Measurements from ENCODE around the gene GRPEL1.
"Not testable (repeated sequence)": the region's sequence is repeated elsewhere in the genome, so short reads cannot be mapped to it uniquely, and the experiment has no call there.

The GRPEL1 gene

DNA sequence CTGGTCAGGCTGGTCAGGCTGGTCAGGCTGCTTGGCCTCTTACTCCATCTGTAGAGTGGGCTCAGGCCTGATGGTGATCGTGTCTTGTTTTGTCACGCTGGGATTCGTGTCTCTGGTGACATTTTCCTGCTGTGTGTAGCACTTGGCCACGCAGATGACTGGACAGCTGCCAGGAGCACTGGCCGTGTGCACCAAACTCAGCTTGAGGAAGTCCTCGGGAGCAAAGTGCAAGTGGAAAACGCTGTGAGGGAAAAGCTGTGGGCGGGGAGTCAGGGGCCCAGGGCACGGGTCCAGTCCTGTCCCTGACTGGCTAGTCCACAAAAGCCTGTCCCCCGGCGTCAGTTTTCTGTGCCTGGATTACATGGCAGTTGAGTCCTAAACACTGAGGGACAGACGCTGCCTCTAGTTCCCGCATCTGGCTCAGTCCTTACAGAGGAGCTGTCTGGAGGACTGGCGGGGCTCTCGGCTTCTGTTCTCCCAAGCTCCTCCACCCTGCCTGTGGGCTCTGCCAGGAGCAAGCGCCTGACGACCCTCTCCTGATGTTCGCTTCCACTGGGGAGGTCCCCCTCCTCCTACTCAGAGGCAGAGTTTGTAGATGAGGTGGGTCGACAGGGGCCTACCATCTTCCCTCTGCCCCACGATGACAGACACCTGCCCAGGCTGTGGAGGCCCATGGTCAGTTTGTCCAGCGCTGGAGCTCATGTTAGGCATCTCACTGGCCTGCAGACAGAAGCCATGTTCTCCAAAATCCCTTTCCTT, 35.9 kb upstream of the GRPEL1 start:
- no peak for DNase-seq (ENCODE audit: low read depth)
- TF ChIP-seq, protein P1, sequence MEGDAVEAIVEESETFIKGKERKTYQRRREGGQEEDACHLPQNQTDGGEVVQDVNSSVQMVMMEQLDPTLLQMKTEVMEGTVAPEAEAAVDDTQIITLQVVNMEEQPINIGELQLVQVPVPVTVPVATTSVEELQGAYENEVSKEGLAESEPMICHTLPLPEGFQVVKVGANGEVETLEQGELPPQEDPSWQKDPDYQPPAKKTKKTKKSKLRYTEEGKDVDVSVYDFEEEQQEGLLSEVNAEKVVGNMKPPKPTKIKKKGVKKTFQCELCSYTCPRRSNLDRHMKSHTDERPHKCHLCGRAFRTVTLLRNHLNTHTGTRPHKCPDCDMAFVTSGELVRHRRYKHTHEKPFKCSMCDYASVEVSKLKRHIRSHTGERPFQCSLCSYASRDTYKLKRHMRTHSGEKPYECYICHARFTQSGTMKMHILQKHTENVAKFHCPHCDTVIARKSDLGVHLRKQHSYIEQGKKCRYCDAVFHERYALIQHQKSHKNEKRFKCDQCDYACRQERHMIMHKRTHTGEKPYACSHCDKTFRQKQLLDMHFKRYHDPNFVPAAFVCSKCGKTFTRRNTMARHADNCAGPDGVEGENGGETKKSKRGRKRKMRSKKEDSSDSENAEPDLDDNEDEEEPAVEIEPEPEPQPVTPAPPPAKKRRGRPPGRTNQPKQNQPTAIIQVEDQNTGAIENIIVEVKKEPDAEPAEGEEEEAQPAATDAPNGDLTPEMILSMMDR (conservative IDR thresholded peaks at IDR 0.05; ENCODE audit: low read length): no peak
- peak overlapping the region; percentile 78 for H3K4me3 ChIP-seq (ENCODE audit: low read length)

DNA sequence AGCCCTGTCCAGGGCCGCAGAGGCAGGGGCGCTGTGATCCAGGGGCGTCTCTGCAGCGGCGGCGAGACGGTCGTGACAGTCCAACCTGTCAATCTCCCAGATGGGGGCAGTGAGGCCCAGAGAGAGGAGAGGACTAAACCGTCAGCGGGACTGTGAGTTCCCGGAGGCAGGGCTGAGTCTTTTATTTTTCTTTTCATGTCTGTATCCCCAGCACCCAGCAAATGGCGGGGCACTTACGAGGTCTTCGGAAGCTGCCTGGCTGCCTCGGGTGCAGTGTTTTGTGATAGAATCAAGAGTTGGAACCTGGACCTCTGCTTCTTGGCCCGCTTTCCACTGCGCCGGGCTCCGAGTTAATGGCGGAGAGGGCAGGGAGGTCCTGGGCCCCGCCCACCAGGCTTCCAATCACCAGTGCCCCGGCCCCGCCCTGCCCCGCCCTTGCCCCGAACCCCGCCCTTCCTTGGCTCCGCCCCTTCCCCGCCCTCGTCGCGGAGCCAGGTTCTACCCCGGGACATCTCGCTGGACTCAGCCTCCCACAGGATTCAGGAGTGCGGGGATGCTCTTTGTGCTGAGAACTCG, 35.3 kb upstream of the GRPEL1 start:
- peak; percentile 74 for DNase-seq (ENCODE audit: low read depth)
- H3K4me3 ChIP-seq (ENCODE audit: low read length): peak overlapping the region; percentile 78
- TF ChIP-seq, protein P1 (conservative IDR thresholded peaks at IDR 0.05; ENCODE audit: low read length): peak; percentile 10; the same call in 1 of the 2 replicates

DNA sequence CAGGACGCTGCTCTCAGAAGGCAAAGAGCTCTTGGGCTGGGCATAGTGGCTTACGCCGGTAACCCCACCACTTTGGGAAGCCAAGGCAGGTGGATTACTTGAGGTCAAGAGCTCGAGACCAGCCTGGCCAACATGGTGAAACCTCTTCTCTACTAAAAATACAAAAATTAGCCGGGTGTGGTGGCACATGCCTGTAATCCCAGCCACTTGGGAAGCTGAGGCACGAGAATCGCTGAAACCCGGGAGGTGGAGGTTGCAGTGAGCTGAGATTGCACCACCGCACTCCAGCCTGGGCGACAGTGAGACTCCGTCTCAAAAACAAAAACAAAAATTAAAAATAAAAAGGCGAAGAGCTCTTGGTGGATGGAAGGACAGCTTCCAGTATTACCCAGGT, 34.6 kb upstream of the GRPEL1 start:
- not testable (repeated sequence) for DNase-seq (ENCODE audit: low read depth)
- peak overlapping the region; percentile 78 for H3K4me3 ChIP-seq (ENCODE audit: low read length)

DNA sequence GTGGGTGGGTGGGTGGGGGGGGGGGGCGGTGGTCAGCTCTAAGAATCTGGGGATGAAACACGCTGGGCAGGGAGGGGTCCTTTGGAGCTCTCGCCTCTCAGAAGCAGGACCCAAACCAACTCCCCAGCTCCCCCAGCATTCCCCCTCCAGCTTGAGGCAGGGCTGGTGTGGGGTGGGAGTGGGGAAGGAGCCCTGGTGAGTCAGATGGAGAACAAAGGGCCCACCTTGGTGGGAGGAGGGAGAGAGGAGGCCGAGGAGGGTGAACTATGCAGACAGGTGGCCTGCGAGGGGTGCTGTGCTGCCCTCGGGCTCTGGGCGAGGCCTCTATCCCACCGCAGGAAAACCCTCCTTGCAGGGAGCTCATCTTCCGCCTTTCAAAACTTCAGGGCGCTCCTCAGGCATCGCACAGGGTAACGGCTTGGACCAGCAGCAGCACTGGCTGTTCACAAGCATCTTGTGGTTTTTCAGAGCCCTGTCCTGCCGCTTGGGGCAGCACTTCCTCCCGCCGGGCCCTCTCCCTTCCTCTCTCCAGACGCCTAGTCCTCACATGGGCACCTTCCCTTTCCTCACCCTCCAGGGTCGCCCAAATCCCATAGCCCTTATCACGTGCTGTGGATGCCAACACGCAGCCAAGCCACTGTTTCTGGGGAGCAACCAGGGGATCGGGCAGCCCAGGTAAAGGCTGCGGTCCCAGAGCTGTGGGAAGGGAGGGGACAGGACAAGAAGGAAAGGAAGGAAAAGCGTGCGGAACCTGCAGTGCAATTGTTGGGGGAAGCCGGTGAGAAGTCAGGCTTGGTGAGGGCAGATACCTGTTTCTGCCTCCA, 34.0 kb upstream of the GRPEL1 start:
- peak; percentile 67 for DNase-seq (ENCODE audit: low read depth)
- TF ChIP-seq, protein P1 (conservative IDR thresholded peaks at IDR 0.05; ENCODE audit: low read length): peak; percentile 73
- H3K4me3 ChIP-seq (ENCODE audit: low read length): peak overlapping the region; percentile 55

DNA sequence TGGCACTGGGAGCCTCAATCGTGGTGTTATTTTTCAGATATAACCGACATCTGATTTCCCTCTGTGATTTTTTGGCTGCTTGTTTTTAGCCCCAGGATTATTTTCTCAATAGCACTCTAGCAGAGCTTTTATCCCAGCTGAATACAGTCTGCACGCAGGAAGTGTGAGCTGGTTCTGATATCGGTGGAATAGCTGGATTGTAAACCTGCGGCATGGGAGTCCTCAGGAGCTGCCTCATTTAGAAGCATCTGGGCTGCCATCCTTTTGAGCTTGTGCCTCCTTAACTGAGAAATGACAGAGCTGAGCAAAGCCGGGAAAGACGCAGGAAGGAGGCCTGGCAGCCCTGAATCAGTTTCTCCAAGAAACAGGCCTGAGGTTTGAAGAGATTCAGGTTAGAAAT, 28.4 kb upstream of the GRPEL1 start:
- TF ChIP-seq, protein P1 (conservative IDR thresholded peaks at IDR 0.05; ENCODE audit: low read length): no peak
- H3K4me3 ChIP-seq (ENCODE audit: low read length): no peak overlapping the region
- DNase-seq (ENCODE audit: low read depth): no peak

DNA sequence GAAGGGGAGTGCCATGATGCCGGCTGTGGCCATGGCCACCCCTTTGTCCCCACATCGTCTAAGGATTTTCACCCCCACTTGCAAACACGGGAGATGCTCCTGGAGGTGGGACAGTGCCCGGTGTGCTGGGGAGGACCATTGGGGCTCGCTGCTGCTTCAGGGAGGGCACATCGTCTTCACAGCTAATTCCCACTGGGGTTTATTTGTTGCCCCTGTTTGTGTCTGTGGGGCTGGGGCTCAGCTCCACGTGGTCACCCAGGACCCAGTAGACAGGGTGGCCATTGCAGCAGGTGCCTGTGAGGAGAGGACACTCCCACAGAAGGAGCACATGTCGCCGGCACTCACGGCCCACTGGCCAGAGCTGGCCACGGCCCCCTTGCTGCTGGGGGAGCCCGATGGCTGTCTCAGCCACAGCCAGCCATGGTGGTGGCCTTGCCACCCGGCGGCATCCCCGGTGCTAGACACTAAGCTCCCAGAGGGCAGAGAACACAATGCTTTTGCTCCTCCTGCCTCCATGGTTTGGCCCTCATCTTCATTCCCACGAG, 27.8 kb upstream of the GRPEL1 start:
- H3K4me3 ChIP-seq (ENCODE audit: low read length): no peak overlapping the region
- DNase-seq (ENCODE audit: low read depth): no peak
- TF ChIP-seq, protein P1 (conservative IDR thresholded peaks at IDR 0.05; ENCODE audit: low read length): no peak

DNA sequence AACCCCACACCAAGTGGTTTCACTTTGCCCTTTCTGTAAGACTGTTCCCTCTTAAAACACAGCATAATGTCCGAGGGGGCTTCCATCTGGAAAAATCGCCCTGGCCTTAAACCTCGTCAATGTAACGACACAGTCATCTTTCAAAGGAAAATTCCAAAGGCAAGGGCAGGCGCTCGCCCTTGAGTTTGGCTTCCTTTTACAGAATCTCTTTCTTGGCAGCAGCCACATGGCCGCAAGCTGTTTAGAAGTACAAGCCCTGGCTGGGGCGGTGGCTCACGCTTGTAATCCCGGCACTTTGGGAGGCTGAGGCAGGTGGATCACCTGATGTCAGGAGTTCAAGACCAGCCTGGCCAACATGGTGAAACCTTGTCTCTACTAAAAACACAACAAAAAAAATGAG, 27.1 kb upstream of the GRPEL1 start:
- TF ChIP-seq, protein P1 (conservative IDR thresholded peaks at IDR 0.05; ENCODE audit: low read length): no peak
- no peak overlapping the region for H3K4me3 ChIP-seq (ENCODE audit: low read length)
- DNase-seq (ENCODE audit: low read depth): no peak

Measured in AG10803 (cell line).